ENCODE data around the gene TUBGCP2.

Gene TUBGCP2

DNA sequence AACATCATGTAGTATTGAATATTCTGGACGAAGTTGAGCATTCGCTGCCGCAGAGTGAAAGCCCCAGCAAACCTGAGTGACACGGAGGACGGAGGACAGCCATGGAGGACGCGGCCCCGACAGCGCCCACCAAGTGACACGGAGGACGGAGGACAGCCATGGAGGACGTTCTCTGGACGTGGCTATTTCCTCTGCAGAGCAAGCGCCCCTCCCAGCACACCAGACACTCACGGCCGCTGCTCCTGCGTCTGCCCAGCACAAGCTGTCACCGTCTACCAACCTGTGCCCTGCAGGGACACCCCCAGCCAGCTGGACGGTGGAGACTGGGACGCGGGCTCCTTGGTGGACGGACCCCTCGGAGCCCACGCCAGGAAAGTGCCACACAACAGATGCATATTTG, 24.7 kb downstream of the TUBGCP2 start:
- peaks cover 50% of the 10 kb centered on the region; the same call in 1 of the 2 replicates for H3K36me3 ChIP-seq (ENCODE audit: insufficient read depth, low read length)

DNA sequence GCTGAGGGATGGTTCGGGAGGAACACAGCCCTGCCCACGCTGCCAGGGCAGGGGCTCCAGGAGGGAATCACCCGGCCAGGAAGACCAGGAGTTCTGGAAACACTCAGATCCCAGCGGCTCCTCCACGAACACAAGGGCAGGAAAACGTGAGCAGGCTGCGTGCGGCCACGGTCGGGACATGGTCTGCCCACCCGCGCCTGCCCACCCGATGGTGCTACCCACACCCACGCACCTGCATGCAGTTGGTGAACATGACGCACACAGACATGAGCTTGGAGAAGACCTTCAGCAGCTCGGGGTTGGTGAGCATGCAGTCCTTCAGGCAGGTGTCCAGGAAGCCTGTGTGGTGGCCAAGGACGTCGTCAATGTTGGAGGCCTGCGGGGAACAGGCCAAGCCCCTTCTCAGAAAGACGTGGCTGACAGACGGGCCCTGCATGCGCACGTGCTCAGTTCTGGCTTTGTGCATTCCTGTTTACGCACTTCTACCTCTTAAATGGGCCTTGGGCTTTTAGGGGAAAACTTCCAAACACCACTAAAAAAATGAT, 25.8 kb downstream of the TUBGCP2 start:
- Histone ChIP-seq H3K4me2 (ENCODE audit: low read depth, low read length, poor library complexity, severe bottlenecking) (no peak overlapping the region), H4K20me1 (ENCODE audit: insufficient read depth, low read length, poor library complexity, severe bottlenecking) (no peaks in the 10 kb centered on the region), H3K36me3 (ENCODE audit: insufficient read depth, low read length) (peaks cover 43% of the 10 kb centered on the region; the same call in 1 of the 2 replicates), H3K4me1 (ENCODE audit: insufficient read depth, low read length, poor library complexity, severe bottlenecking) (peaks cover 27% of the 10 kb centered on the region), H2AFZ (ENCODE audit: low read length) (no peak overlapping the region), H3F3A (ENCODE audit: low read depth) (no peaks in the 10 kb centered on the region), H3K79me2 (ENCODE audit: insufficient read depth, low read length) (no peaks in the 10 kb centered on the region), H3K27me3 (ENCODE audit: insufficient read depth, low read length, poor library complexity, severe bottlenecking) (no peaks in the 10 kb centered on the region), H3K9ac (ENCODE audit: low read depth, low read length, poor library complexity, severe bottlenecking) (no peak overlapping the region), H3K9me2 (replicated peaks; ENCODE audit: low read depth, low read length) (no peaks in the 10 kb centered on the region), H3K4me3 (ENCODE audit: low read length, poor library complexity, severe bottlenecking) (no peak overlapping the region), H3K9me3 (ENCODE audit: insufficient read depth, low read depth, low read length) (no peaks in the 10 kb centered on the region)
- no peak for TF ChIP-seq EZH2phosphoT487 (IDR thresholded peaks at IDR 0.05; ENCODE audit: borderline replicate concordance)
- TF ChIP-seq, protein P1, sequence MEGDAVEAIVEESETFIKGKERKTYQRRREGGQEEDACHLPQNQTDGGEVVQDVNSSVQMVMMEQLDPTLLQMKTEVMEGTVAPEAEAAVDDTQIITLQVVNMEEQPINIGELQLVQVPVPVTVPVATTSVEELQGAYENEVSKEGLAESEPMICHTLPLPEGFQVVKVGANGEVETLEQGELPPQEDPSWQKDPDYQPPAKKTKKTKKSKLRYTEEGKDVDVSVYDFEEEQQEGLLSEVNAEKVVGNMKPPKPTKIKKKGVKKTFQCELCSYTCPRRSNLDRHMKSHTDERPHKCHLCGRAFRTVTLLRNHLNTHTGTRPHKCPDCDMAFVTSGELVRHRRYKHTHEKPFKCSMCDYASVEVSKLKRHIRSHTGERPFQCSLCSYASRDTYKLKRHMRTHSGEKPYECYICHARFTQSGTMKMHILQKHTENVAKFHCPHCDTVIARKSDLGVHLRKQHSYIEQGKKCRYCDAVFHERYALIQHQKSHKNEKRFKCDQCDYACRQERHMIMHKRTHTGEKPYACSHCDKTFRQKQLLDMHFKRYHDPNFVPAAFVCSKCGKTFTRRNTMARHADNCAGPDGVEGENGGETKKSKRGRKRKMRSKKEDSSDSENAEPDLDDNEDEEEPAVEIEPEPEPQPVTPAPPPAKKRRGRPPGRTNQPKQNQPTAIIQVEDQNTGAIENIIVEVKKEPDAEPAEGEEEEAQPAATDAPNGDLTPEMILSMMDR (conservative IDR thresholded peaks at IDR 0.05; ENCODE audit: low read length), result no peak

More for the DNA sequence above, 24.7 kb downstream of the TUBGCP2 start:
- no peak for TF ChIP-seq EZH2phosphoT487 (IDR thresholded peaks at IDR 0.05; ENCODE audit: borderline replicate concordance)
- TF ChIP-seq, protein P1 (conservative IDR thresholded peaks at IDR 0.05; ENCODE audit: low read length), result no peak
- Histone ChIP-seq H3K4me3 (ENCODE audit: low read length, poor library complexity, severe bottlenecking) (no peak overlapping the region), H3K4me1 (ENCODE audit: insufficient read depth, low read length, poor library complexity, severe bottlenecking) (peaks cover 17% of the 10 kb centered on the region), H3K9ac (ENCODE audit: low read depth, low read length, poor library complexity, severe bottlenecking) (no peak overlapping the region), H4K20me1 (ENCODE audit: insufficient read depth, low read length, poor library complexity, severe bottlenecking) (no peaks in the 10 kb centered on the region), H3F3A (ENCODE audit: low read depth) (no peaks in the 10 kb centered on the region), H3K27me3 (ENCODE audit: insufficient read depth, low read length, poor library complexity, severe bottlenecking) (no peaks in the 10 kb centered on the region), H3K9me2 (replicated peaks; ENCODE audit: low read depth, low read length) (no peaks in the 10 kb centered on the region), H3K9me3 (ENCODE audit: insufficient read depth, low read depth, low read length) (no peaks in the 10 kb centered on the region), H3K79me2 (ENCODE audit: insufficient read depth, low read length) (no peaks in the 10 kb centered on the region), H2AFZ (ENCODE audit: low read length) (no peak overlapping the region), H3K4me2 (ENCODE audit: low read depth, low read length, poor library complexity, severe bottlenecking) (no peak overlapping the region)

DNA sequence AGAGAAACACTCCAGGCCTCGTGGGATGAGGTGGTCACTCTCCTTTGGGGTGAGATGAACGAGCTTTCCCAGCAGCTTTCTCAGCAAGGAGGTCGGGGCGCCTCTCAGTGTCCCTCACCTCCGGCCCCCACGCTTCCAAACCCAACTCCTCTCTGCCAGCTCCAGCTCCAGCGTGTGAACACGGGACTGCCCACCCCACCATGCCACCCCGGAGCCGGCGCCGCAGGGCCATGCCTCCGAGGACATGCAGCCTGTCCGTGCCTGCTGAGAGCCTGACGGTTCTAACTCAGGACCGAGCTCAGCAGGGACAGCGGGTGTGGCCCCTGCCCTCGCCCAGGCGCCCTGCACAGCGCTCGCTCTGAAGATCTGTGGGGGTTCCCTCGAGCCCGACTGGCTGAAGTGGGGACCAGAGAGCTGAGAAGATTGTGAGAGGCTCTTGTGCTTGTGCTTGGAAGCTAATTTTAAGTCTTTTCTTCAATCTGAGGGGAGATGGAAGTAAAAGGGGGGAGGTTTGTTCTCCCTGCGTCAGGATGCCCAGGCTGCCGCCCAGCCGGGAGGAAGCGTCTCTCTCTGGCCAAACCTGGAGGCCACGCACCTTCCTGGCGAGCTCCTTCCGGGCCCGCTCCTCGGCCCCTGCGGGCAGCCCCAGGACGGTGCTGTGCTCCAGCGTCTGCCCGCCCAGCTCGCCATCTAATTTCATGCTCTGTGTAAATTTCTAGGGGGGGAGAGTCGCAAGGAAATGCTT, 26.9 kb downstream of the TUBGCP2 start:
- H3K36me3 ChIP-seq (ENCODE audit: insufficient read depth, low read length), result peaks cover 43% of the 10 kb centered on the region; the same call in 1 of the 2 replicates

More for the DNA sequence above, 26.9 kb downstream of the TUBGCP2 start:
- Histone ChIP-seq H2AFZ (ENCODE audit: low read length) (no peak overlapping the region), H3K79me2 (ENCODE audit: insufficient read depth, low read length) (no peaks in the 10 kb centered on the region), H3K4me3 (ENCODE audit: low read length, poor library complexity, severe bottlenecking) (no peak overlapping the region), H3K4me2 (ENCODE audit: low read depth, low read length, poor library complexity, severe bottlenecking) (no peak overlapping the region), H3K9me3 (ENCODE audit: insufficient read depth, low read depth, low read length) (no peaks in the 10 kb centered on the region), H3K9ac (ENCODE audit: low read depth, low read length, poor library complexity, severe bottlenecking) (no peak overlapping the region), H3K9me2 (replicated peaks; ENCODE audit: low read depth, low read length) (no peaks in the 10 kb centered on the region), H3K4me1 (ENCODE audit: insufficient read depth, low read length, poor library complexity, severe bottlenecking) (peaks cover 38% of the 10 kb centered on the region), H3F3A (ENCODE audit: low read depth) (no peaks in the 10 kb centered on the region), H4K20me1 (ENCODE audit: insufficient read depth, low read length, poor library complexity, severe bottlenecking) (no peaks in the 10 kb centered on the region), H3K27me3 (ENCODE audit: insufficient read depth, low read length, poor library complexity, severe bottlenecking) (no peaks in the 10 kb centered on the region)
- TF ChIP-seq EZH2phosphoT487 (IDR thresholded peaks at IDR 0.05; ENCODE audit: borderline replicate concordance), result no peak

Measured in Loucy (cell line).